NT2/D1 (cell line): Measurements from ENCODE around the gene KDM4B.

Source experiments
- YY1 ChIP-seq: IDR thresholded peaks from 2 replicates; pipeline ENCODE4 v1.6.1; 2011; ENCODE audit not compliant: insufficient read length, insufficient read depth
- ZNF274 ChIP-seq: IDR thresholded peaks from 2 replicates; pipeline ENCODE4 v1.6.1; 2011; ENCODE audit warnings: mild to moderate bottlenecking, low read depth, low read length

DNA sequence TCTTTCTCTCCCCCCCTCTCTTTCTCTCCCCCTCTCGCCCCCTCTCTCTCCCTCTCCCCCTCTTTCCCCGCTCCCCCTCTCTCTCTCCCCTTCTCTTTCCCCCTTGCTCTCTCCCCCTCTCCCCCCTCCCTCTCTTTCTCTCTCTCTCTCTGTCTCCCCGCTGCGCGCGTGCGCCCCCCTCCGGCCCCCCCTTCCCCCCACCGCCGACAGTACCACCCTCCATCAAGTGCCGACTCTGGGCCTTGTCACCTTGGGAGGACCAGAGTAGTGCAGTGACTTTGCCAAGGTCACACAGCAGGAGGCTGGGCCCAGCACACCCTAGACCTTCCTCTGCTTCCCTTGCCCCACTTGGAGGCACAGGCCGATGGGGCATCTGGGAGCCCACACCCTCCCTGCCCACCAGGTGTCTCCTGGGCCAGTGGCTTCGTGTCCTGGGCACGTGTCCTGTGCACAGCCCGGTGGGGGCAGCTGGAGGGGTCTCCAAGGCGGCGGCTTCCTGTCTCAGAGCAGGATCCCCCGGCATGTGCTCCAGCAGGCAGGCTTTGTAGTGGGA, 121.6 kb downstream of the KDM4B start:
- TF ChIP-seq ZNF274 (no peak), YY1 (no peak)
